Epithelial cell of esophagus (primary cell): ENCODE data around the gene ZNF775.
A peak's percentile ranks its signal among the peaks of the same experiment; 100 is the strongest.

ENCODE experiments used
- DNase-seq: peaks from one replicate; pipeline ENCODE4 v3.0.0; 2010; ENCODE audit warnings: low read depth
- H3K4me3 ChIP-seq: 2 replicates; pipeline ENCODE4 v1.5.1; 2011; ENCODE audit warnings: mild to moderate bottlenecking, low read length, control low read depth
- CTCF ChIP-seq: IDR thresholded peaks from 2 replicates; pipeline ENCODE4 v1.5.1; 2011; ENCODE audit warnings: low read depth, mild to moderate bottlenecking, low read length, control low read depth, inconsistent platforms; ENCODE audit not compliant: insufficient read depth; ENCODE audit errors: missing control alignments

Gene ZNF775

GRCh38 chr7:150373049-150373801 lies 5.9 kb upstream of the ZNF775 start:
- DNase-seq: peak; percentile 74
- TF ChIP-seq CTCF: no peak
- H3K4me3 ChIP-seq: no peak overlapping the region

- no peak overlapping the region for H3K4me3 ChIP-seq
- no peak for DNase-seq
- no peak for TF ChIP-seq CTCF
These were observed 5.1 kb upstream of the ZNF775 start for GRCh38 chr7:150374026-150374425.

- no peak overlapping the region for H3K4me3 ChIP-seq
- no peak for DNase-seq
- TF ChIP-seq CTCF: no peak
These were observed 4.7 kb upstream of the ZNF775 start for GRCh38 chr7:150374472-150374871.

GRCh38 chr7:150375662-150376521 lies 3.2 kb upstream of the ZNF775 start:
- no peak for TF ChIP-seq CTCF
- no peak overlapping the region for H3K4me3 ChIP-seq
- no peak for DNase-seq

- no peak for DNase-seq
- H3K4me3 ChIP-seq: no peak overlapping the region
- no peak for TF ChIP-seq CTCF
These were observed 2.6 kb upstream of the ZNF775 start for GRCh38 chr7:150376560-150376959.

GRCh38 chr7:150377196-150377595 lies 1.9 kb upstream of the ZNF775 start:
- no peak for DNase-seq
- H3K4me3 ChIP-seq: no peak overlapping the region
- no peak for TF ChIP-seq CTCF
